SIG-M5 treated with dmso at 0.1 percent for 504 hours (cell line): Measurements from ENCODE around the gene DENND4B.
A peak's percentile ranks its signal among the peaks of the same experiment; 100 is the strongest.

ENCODE experiments used
- DNase-seq: peaks from one replicate; lab custom pipeline; 2025; ENCODE audit not compliant: unreplicated experiment; lab: John Stamatoyannopoulos, UW

DENND4B gene

DNA sequence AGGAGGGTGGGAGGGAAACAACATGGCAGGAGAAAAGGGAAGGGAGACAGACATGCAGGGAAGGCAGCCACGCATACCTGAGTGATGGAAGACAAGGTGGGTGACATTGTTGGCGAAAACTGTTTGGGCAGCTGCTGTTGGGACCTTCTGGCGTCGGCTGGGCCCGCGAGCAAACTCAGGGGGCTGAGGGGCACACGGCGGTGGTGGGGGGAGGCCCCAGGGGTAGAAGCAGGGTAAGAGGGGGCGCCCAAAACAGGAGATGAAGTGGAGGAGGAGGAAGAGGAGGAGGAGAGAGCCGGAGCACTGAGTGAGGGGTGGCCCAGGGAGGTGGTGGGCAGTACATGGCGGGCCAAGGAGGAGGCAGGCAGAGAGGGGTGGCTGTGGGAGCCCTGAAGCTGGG, 4.7 kb upstream of the DENND4B start:
- no peak for DNase-seq

DNA sequence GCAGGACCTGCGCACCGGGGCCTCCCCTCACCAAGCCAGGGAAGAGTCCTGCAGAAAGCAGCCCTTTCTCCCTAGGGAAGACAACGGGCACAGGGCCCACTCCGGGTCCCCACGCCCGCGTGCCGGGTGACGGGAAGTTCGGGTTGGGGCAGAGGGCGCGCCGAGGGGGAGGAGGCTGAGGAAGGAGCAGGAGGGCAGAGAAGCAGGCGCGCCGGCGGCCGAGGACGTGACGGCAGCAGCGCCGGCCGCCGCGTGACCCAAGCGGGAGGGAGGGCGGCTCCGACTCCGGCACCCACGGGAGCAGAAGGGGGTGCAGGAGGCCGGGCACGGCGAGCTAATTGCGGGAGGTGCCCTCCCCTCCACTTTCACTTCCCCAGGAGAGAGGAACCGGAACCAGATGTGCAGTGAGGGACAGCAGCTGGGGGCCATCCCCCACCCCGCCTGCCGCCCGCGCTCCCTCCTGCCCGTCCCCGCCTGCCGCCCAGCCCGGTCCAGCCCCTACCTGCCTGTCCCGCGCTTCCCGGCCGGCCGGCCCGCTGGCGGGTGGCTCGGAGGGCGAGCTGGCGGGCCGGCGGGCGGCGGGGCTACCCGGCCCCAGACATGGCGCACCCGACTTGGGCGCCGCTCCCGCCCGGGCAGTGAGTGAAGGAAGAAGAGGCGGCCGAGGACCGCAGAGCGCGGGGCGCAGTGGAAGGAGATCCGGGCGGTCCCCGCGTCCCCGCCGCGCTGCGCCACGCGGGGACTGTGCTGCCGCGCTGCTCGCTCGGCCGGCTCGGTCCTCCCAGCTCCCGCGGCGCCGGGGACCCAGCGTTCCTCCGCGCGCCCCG, 510 bp downstream of the DENND4B start:
- peak; percentile 99 for DNase-seq

DNA sequence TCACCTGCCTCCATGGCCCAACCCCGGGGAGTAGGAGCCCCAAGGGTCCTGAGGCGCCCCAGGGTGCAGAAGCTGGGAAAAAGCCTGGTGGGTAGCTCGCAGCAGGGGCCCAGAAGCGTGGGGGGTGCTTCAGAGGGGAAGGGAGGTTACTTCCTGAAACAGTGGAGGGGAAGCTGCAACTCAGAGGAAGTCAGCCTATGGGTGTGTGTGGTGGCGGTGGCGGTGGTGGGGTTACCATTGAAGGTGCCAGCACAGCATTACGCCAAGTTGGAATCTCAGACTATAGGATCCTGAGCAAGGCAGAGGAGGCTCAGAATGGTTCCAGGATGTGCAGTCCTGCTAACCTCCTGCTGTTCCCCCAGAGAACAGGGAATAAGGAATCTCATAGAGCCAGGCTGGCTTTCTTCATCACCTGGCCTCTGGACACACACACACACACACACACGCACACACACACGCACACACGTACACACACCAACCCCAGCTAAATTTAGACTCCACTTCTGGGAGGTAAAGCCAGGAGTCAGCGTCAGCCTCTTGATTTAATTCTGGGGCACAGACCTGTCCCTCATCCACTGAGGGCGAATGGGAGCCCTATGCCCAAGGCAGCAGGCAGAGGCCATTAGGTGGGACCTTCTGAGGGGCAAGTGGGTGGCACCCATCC, 1.3 kb downstream of the DENND4B start:
- DNase-seq = peak; percentile 97

DNA sequence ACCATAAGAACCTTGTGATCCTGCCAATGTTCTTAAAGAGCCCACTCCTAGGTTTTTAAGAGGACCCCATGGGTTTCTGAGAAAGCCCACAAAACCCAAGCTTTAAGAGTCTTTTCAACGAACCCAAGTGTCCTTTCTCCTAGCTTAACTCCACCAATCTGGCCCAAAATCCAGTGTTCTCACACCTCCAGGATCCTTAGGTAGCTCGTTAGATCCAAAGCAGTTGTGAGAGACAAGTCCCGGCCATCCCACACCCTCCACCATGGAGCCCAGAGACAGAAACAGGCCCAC, 1.7 kb downstream of the DENND4B start:
- DNase-seq = no peak

DNA sequence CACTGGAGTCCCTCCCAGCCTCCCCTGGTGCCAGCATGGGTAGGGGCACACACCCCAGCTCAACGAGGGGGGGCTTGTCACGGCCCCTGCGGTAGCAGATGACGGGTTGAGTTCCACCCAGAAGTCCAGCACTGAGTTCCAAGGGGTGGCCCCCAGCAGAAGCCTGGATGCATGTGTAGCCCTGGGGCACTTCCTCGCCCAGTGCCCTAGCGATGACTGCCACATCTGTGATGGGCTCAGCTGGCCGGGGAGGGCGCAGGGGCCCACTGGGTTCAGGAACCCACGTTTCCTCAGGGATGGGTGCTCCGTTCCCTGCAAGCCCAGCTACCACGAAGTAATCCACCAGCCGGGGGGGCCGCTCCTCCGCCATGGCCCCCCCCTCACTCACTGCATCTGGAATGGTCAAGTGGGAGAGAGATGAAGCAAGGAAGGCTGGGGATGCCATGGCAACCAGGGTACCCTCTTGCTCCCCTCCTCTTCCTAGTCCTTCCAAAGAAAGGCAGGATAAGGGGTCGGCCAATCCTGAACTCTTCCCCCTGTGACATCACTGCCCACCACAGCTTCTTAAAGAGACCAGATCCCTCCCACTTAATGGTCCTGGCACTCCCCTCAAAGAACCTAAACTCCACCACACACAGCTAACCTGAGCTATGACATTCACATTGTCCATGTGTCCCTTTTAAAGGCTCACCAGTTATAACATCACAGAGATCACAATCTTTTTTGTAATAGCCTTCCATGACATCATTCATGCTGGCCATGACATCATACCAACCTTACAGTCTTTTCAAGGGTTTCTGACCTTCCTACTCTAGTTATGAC, 2.3 kb downstream of the DENND4B start:
- no peak for DNase-seq

DNA sequence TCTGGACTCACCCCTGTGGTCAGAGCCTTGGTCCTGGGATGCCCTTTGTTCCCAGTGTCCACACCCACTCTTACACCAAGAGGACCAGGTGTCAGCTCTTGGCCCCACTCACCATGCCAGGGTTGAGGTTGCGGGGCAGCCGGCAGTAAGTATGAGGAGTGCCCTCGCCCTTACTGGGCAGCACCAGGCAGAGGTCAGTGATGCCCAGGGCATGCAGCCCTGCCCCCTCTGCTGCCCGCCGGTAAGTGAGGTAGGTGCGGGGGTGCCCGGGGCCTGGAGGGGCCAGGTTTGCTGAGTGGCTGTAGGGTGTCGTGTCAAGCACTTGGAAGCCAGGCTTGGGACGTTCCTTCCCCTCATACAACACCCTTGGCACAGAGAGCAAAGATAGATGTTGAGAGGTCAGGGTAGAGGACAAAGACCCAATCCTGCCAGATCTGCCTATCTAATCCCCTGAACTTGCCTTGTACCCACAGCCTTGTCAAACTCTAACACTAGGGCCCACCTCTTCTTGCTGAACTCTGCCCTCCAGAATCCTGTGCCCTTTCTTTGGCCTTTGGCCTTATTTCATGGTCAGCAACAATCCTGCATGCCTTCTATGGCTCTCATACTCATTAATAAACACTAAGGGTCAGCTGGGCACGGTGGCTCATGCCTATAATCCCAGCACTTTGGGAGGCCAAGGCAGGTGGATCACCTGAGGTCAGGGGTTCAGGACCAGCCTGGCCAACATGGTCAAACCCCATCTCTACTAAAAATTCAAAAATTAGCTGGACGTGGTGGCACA, 3.6 kb downstream of the DENND4B start:
- no peak for DNase-seq

DNA sequence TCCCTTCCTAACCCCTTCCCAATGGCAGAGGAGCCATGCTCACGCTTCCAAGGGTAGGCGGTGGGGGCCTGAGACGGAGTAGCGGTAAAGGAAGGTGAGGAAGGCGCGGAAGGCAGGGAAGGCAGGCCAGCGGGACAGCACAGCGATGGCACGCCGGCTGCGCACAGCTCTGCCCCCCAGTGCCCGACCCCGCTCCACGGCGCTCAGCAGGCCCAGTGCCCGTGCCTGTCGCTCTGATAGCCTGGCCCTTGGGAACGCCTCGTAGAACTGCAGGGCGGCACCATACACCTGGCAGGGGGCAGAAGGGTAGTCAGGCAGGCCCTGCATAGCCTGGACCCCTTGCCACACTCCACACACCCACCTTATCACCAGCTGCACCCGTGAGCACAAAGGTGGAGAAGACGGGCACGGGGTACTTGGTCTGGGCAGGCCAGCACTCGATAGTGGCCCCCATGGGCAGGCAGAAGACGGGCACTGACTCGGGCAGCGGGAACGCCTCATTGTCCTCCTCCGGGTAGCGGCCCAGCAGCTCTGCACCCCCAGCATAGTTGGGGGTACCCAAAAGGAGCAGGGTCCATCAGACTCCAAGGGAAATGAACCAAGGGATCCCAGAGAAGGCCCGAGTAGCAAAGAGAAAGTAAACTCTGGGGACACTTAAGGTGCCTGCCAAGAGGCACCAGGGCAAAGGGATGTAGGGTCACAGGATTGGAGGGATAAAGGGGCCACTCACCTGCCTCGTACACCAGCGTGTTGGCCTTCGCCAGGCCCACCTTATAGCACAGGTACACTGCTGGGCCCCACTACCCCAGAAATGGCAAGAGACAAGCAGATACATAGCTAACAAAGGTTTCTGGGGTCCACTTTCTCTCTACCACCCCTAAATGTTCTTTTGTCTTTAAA, 4.4 kb downstream of the DENND4B start:
- no peak for DNase-seq

DNA sequence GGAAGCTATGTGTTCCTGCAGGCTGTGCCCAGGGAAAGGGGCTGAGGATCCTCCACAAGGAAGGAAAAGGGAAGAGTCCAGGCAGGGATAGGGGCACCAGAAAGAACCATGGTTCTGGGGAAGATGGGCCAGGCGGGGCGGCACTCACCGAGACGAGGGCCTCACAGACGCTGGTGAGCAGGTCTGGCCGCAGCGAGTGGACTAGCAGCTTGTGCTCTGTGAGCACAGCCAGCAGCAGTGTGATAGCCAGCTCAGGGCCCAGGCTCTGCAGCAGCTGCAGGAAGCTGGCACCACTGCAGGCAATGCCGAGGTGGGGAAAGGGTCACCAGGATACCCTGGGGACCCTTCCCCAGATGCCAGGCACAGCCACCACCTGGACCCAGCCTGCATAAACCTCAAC, 5.8 kb downstream of the DENND4B start:
- no peak for DNase-seq

DNA sequence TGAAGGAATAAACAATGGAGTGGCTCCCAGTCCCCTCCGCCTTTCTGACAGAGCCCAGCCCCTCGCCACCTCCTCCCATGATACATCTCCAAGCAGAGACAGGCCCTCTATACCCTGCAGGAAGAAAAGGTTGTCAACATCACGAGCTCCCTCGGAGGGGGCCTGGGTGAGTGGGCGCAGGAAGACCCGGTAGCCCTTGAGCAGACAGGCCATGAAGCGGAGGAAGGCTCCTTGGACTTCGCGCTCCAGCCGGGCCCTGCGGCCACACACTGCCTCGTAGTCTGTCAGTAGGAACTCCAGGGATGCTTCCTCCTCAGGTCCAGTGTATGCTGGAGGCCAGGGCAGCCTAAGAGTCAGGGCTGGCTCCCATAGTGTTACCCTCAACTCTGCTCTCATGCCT, 7.0 kb downstream of the DENND4B start:
- DNase-seq = no peak

DNA sequence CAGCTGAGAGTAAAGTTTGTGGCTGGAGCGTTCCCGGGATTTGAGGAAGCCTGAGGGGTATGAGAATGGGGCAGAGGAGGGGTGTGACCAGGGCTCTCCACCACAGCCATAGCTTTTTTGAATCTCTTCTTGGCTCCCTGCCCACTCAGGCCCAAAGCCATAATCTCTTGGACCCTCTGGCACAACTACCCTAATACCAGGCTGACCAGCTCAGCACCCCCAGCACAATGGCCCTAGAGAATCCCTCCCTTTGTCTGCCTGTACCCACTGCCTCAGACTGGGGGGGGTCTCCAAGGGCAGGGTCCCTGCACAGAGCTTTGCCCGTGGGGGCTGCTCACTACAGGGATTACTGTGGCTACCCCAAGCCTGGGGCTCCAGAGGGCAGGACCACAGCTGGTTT, 7.5 kb downstream of the DENND4B start:
- DNase-seq = no peak

DNA sequence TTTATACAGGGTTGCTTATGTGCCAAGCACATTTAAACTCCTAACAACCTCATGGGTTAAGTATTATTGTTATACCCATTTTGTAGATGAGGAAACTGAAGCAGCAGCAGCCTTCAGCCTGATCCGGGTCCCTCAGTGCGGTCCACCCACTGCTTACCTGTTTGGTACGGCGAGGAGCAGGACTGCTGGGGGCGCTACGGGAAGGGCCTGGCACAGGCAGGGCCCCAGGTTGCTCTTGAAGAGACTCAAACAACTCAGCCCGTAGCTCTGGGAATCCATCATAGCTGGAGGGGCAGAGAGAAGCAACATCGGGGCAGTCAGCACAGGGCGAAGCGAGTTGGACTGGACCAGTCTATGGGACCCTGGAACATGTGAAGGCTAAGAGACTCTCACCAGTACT, 9.2 kb downstream of the DENND4B start:
- no peak for DNase-seq

DNA sequence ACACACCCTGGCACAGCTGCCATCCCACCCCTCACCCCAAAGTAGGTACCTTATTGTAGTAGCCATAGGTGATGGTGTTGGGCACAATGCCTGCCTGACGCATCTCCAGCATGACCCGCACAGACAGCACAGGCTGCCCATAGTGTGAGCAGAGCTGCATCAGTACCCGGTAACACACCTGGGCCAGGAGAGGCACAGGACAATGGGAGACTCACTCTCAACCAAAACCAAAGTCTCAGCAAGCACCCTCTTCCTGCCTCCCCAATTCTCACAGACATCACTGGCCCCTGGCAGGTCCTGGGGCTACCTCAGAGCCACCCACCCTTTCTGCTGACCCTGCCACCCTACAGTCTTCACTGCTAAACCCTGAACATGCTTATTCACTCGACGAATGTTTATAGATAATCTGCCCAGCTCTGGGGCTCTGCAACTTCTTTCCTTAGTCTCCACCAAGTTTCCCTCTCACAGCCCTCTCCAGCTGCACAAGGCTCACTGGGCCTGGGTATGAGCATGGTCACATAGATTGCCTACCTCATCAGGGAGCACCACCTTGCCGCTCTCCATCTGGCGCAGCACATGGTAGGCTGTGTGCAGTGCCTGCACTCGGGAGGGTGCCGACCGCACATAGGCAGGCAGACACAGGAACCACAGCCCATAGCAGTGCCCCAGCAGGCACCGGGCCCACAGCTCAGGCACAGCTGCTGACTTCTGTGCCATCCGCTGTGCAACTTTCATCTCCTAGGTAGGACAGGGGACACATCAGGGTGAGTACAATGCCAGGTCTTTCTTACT, 10.3 kb downstream of the DENND4B start:
- DNase-seq = no peak

DNA sequence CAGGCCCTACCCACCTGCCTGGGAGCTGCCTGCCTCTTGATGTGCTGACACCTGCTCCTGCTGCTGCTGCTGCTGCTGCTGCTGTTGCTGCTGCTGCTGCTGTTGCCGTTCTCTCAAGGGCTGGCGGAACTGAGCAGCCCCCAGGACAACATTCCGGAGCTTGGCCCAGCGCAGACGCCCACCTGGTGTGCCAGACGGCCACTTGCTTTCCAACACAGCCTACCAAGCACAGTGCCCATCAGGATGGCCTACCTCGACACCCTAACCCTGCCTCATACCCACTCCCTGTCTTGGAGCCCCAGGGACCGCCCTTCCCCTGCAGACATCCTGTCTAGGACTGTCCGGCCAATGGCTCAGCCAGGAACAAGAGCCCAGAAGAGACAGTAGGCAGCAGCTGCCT, 11.8 kb downstream of the DENND4B start:
- no peak for DNase-seq

DNA sequence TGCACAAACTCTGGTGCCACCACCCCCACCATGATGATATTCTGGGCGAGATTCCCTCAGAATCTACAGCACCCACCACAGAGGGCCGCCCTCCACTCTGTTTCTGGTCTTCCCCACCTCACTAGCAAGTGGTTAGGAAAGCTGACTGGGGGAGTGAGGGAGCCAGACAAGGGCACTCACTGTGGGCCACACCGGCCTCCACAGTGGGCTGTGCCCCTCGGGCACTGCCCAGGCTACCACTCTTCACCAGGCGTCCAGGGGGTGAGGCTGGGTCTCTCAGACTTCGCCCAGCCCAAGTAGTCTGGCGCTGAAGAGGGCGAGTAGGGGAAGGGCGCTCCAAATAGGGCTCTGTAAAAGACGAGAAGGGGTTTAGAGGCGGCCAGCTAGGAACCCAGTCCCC, 12.6 kb downstream of the DENND4B start:
- no peak for DNase-seq

DNA sequence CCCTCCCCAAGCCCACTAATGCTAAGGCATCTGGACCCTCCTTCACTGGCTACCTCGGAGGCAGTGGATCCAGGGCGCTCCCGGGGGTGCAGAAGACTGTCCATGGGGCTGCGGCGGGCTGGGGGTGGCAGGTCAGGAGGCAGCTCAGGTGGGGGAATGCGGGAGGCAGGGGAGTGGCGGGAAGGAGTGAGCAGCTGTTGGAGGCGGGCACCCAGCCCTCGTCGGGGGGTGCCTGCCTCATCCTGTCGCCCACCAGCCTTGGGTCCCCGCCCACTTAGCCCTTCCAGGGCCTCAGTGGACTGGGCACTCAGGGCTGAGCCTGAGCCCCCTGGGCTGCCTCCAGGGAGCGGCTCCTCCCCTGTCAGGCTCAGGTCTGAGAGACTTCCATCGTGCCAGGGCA, 13.1 kb downstream of the DENND4B start:
- no peak for DNase-seq

DNA sequence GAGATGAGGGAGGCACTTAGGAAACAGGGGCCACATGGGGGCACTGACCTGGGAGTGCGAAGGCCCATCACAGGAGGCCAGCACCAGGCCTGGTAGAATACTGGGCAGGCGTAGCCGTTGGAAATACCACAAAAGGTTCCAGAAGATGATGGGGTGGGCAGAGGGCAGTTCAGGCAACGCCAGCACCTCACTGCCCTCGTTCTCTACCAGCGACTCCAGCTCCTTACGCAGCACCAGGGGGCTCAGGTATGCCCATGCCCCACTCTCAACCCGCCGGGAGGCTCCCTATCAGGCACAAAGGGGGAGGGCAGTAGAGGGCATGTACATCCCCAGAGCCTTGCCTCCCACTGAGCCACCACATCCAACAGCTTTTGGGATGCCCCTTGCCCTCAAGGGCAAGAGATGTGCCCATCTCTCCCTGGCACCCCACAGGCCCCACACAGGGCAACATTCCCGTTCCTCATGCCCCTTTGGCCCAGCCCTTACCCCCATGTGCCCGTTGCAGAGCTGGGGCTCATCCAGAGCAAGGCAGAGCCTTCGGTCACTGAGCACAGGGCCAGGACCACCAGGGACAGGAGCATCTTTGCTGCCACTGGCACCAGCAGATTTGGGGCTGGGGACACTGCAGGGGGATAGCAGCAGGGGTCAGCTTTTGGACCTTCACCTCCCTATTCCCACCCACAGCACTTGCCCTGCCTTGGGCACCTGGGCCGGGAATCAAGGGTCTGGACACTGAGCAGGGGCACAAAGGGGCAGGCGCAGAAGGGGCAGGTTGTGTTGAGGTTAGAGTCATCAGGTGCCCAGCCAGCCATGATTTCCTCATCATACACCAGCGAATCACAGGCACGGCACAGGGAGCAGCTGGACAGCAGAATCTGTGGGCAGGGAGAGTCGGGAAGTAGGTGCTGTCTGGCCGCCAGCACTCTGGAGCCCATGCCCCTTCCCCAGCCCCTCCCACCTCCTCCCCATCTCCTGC, 14.1 kb downstream of the DENND4B start:
- no peak for DNase-seq

DNA sequence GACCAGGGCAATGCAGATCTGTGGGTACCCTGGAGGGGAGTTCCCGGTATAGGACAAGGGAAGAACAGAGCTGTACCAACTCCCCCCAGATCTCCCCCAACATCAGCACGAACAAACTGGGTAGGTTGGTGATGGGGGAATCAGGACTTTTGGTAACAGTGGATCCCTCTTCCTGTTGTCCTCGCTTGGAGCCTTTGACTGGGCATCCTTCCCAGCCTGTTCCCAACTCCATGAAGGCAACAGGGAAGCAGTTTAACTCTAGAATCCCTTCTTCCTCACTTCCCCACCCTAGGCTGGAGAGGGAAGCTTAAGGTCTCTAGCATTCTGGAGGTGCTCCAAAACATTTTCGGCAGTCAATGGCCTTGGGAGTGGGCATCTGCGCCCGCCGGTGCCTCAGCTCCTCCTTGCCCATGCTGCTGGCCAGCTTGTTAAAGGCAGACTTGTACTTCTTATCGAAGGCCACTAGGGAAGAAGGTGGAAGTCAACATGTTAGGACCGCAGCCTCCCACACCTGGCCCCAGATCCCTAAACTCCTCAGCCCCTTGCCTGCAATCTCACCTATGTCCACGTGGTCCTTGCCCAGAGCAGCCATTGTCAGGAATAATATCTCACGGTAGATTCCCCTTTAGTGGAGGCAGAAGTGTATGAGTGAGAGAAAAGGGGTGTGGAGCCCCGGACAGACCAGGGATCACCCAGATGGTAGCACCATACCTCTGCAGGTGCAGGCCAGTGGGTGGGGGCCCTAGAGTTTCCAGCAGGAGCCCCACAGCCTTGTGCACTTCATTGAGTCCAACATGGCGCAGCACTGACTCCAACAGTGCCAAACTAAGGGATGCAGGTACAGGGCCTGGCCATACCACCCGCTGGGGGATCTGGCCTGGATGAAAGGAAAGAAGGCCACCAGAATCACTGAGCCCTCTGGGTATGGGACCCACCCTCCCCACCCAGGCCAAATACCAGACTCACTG, 16.3 kb downstream of the DENND4B start:
- DNase-seq = no peak
